Astrocyte of the cerebellum (primary cell): ENCODE data around the gene USP14.
A peak's percentile ranks its signal among the peaks of the same experiment; 100 is the strongest.

Experiments
- DNase-seq: peaks from one replicate; pipeline ENCODE4 v3.0.0-alpha.2; 2011; ENCODE audit warnings: low read depth
- H3K4me3 ChIP-seq: 2 replicates; pipeline ENCODE4 v1.5.1; 2011; ENCODE audit warnings: mild to moderate bottlenecking, low read depth, low read length, moderate library complexity
- CTCF ChIP-seq: IDR thresholded peaks from 2 replicates; pipeline ENCODE4 v1.5.1; 2012; ENCODE audit warnings: low read length, low read depth, moderate library complexity, mild to moderate bottlenecking; ENCODE audit errors: missing control alignments
- in situ Hi-C: cut with HindIII; loops from 2 replicates; pipeline ENCODE4 v1.10.0; 2017; ENCODE audit warnings: low sequenced_read_pairs

Gene USP14

GRCh38 chr18:227374-227773, 69.0 kb downstream of the USP14 start:
- TF ChIP-seq CTCF, result no peak
- DNase-seq, result no peak
- in situ Hi-C loops, result no loop called here
- no peak overlapping the region for H3K4me3 ChIP-seq

- TF ChIP-seq CTCF, result no peak
- DNase-seq, result no peak
- in situ Hi-C loops, result no loop called here
- H3K4me3 ChIP-seq, result no peak overlapping the region
Observed at GRCh38 chr18:227902-228301, 69.5 kb downstream of the USP14 start.

- in situ Hi-C loops, result no loop called here
- TF ChIP-seq CTCF, result no peak
- H3K4me3 ChIP-seq, result no peak overlapping the region
- peak; percentile 6 for DNase-seq
Observed at GRCh38 chr18:228586-228985, 70.2 kb downstream of the USP14 start.

- H3K4me3 ChIP-seq, result no peak overlapping the region
- in situ Hi-C loops, result no loop called here
- no peak for TF ChIP-seq CTCF
- DNase-seq, result no peak
Observed at GRCh38 chr18:231563-231962, 73.2 kb downstream of the USP14 start.

GRCh38 chr18:240175-240574, 81.8 kb downstream of the USP14 start:
- in situ Hi-C loops, result no loop called here
- H3K4me3 ChIP-seq, result no peak overlapping the region
- DNase-seq, result no peak
- no peak for TF ChIP-seq CTCF

GRCh38 chr18:245282-245847, 87.0 kb downstream of the USP14 start:
- DNase-seq, result no peak
- in situ Hi-C loops, result no loop called here
- H3K4me3 ChIP-seq, result no peak overlapping the region
- TF ChIP-seq CTCF, result no peak

GRCh38 chr18:248053-248452, 89.7 kb downstream of the USP14 start:
- DNase-seq, result no peak
- no peak overlapping the region for H3K4me3 ChIP-seq
- no peak for TF ChIP-seq CTCF
- in situ Hi-C loops, result no loop called here
